IPS DF 19.7 (cell line): ENCODE data around the gene ITFG1.

Source experiments
- DNase-seq: peaks from one replicate; pipeline ENCODE4 v3.0.0-alpha.2; 2013; ENCODE audit warnings: low read depth, low spot score

ITFG1 gene

GRCh38 chr16:47460711-47461597 lies at the start of gene ITFG1, which contains the start of gene PHKB:
Gene ITFG1, minus strand, starts transcription at chr16:47461063. Its CDS starts 18 bp downstream, at chr16:47461045.
Gene PHKB, plus strand, starts transcription at chr16:47461331. Its CDS starts 20 bp downstream, at chr16:47461351.
- peak; percentile 77 for DNase-seq

GRCh38 chr16:47507701-47508100 lies 46.8 kb upstream of the ITFG1 start:
- no peak for DNase-seq

GRCh38 chr16:47506800-47507199 lies 45.9 kb upstream of the ITFG1 start:
- no peak for DNase-seq

DNA sequence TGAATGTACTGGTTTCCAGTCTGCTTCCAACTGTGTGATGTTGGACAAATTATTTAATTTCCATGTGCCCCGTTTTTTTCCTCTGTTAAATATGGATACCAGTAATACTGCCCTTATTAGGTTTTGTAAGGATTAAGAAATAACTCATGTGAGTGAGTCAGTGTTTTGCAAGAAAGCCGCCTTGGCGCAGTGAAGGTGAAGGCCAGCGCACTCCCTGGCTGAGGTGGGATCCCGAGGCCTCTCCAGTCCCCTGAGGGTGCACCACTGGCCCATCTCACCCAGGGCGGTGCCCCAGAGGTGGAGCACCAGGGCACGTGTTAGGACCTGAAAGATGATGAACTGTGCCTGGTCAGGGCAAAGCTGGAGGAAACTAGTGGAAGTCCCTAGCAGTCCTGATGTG lies 43.7 kb upstream of the ITFG1 start:
- DNase-seq: no peak

- DNase-seq: no peak
Observed at GRCh38 chr16:47503936-47504335, 43.1 kb upstream of the ITFG1 start.

DNA sequence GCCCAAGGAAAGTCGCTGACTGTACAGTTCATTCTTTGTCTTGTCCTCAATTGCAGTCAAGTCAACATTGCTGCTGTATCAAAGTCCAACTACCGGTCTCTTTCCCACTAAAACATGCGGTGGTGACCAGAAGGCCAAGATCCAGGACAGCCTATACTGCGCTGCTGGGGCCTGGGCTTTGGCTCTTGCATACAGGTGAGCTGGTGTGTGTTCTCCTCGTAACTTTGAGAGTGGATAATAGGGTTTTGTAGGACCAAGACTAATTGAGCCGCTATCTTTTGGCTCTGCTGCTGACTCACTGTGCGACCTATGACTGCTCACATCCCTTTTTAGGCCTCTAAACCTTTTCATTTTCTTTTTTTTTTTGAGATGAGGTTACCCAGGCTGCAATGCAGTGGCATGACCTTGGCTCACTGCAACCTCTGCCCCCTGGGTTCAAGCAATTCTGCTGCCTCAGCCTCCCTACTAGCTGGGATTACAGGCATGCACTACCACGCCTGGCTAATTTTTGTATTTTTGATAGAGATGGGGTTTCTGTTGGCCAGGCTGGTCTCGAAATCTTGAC lies 38.9 kb upstream of the ITFG1 start:
- no peak for DNase-seq

DNA sequence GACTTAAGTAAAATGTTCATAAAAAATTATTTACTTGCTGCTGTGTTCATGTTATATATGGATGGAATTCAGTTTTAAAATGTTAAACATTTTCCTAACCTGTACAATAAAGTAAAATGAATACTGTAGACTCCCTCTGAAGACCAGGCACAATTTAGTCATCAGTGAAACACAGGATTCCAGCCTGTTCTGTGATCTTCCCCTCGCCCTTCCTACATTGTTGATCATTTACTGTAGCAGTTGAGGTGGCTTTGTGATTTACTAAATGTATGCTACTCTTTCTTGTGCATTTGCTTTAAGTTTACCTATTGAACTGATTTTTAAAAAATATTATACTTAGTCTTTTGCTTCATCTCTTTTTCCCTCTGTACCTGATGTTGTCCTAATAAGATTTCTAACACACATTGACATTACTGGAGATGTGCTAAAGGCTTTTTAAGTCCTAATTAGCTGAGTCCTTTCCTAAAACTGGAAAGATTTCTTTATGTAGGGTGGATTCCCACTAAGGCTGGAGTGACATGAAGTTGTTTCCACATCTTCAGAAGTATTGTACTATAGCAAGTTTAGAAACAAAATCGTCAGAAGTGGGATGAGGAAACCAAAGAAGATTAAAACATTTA lies 38.3 kb upstream of the ITFG1 start:
- DNase-seq: no peak

GRCh38 chr16:47493381-47494337 lies 32.8 kb upstream of the ITFG1 start:
- no peak for DNase-seq

GRCh38 chr16:47492428-47493377 lies 31.8 kb upstream of the ITFG1 start:
- DNase-seq: no peak

DNA sequence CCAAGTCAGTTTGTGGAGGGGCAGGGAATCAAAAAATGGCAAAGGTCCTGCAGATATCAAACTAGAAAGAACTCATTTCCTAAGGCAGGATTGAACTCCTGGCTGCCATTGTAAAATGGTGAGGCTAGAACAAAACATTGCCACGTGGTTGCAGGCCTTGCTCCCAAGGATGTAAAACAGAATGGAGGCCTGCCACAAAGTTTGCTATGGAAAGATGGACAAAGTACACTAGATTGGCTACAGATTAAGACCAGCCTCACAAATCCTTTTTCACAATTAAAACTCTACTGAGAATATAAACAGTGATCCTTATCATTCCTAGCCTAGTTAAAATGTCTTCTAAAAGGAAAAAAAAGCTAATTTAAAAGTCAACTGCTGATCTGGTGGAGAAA lies 31.2 kb upstream of the ITFG1 start:
- no peak for DNase-seq

- no peak for DNase-seq
Observed at GRCh38 chr16:47490471-47490870, 29.6 kb upstream of the ITFG1 start.

GRCh38 chr16:47488051-47488450 lies 27.2 kb upstream of the ITFG1 start:
- DNase-seq: no peak

- no peak for DNase-seq
Observed at GRCh38 chr16:47486856-47487255, 26.0 kb upstream of the ITFG1 start.

GRCh38 chr16:47483616-47484015 lies 22.8 kb upstream of the ITFG1 start:
- DNase-seq: no peak

DNA sequence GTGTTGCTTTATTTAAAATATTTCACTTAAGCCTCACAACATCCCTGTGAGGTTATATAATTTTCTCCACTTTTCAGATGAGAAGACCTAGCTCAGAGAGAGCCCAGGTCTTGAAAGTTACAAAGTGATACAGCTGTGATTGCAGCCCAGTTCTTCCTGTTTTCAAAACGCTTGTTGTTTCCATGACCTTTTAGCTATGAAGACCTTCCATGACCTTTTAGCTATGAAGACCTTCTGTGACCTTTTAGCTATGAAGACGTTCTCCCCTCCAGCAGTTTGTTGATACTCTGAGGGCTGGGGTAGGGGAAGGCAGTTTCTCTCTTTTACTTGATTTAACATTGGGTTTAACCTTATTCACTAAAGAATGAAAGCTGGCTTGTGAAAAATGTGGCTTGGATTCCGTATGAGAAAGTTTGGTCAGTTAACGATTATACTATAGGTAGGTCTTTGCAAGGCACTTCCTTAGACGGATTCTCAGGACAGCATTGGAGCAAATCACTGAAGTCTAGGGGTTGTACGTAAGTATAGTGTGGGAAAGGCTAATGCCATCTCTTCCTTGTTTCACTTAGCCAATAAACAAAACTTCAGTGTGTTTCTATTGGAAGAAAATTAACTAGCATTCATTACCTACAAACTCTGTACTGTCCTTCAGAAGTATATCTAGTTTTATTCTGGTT lies 21.0 kb upstream of the ITFG1 start:
- no peak for DNase-seq

DNA sequence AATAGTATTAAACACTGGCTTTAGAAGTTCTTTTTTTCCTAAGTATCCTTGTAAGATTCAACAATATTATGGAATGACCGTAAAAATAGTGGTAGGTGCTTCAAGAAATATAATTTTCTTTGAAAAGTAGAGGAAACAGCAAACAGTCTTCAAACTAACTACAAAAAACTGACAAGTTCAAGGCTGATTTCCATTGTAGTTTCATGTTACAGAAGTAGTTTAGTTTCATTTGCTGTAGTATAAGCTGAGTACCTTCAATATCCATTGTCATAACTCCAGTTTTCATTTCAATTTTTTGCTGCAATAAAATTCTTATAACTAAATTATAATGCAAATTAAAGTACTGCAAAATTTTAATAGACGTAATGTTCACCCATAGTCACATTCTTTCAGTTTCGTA lies 19.5 kb upstream of the ITFG1 start:
- no peak for DNase-seq

DNA sequence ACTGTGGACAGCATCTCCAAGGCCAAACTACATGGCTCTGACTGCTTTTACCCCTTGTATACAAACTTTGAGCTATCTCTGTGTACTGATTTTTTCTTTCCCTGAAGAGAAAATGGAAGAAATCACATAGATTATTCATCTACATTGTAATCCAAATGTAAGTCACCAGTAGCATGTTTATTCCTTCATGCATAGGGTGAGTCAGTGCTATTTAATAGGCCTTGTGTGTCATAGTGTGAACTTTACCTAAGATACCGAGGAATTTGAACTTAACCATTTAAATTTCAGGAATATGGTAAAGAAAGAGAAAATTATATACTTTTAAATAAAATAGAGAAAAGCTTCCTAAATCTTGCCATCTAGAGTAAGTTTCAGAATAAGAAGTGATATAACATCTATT lies 16.8 kb upstream of the ITFG1 start:
- no peak for DNase-seq

- no peak for DNase-seq
Observed at GRCh38 chr16:47476654-47477345, 15.9 kb upstream of the ITFG1 start.

- DNase-seq: no peak
Observed at GRCh38 chr16:47475786-47476185, 14.9 kb upstream of the ITFG1 start.
